HG02798 (cell line): ENCODE measurements around the gene BRCA2.

Source experiments
- ATAC-seq: cut with Tn5 transposase; IDR thresholded peaks from one replicate; pipeline ENCODE4 v1.9.1; 2021; ENCODE audit warnings: mild to moderate bottlenecking; ENCODE audit not compliant: unreplicated experiment, poor library complexity

The BRCA2 gene

DNA sequence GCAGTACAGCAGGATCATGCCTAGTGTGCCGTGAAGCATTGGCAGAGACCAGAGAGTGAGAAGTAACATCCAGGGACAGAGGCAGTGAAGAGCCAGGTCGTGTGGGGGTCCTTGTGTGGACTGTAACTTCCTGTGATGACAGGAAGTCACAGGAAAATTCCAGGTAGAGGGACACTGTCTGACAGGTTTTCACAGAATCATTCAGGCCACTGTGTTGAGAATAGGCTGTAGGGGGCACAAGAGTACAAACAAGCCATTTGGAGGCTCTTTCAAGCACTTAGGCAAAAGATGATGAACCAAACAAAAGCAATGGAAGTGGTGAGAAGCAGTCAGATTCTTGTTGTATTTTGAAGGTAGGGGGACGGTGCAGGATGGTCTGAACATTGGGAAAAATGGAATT lies 66.2 kb downstream of the BRCA2 start:
- ATAC-seq, result no peak

- ATAC-seq, result no peak
These were observed 68.7 kb downstream of the BRCA2 start for GRCh38 chr13:32383836-32384618.

GRCh38 chr13:32384702-32385101 lies 69.4 kb downstream of the BRCA2 start:
- ATAC-seq, result no peak

DNA sequence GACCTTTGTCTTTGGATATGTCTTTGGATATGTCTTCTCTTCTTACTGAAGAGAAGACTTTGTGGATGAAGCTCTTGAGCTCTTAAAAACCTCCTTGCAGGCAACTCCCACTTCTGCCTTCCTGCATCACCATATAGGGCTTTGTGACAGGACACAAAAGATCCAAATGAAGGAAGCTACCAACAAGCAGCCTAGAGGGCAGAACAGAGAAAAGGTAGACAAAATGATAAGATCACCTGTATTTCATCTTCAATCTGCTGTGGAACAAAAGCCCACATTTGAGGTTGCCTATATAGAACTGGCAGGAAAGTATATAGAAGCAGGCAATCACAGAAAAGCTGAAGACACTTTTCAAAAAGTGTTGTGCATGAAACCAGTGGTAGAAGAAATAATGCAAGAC lies 70.1 kb downstream of the BRCA2 start:
- ATAC-seq, result no peak

DNA sequence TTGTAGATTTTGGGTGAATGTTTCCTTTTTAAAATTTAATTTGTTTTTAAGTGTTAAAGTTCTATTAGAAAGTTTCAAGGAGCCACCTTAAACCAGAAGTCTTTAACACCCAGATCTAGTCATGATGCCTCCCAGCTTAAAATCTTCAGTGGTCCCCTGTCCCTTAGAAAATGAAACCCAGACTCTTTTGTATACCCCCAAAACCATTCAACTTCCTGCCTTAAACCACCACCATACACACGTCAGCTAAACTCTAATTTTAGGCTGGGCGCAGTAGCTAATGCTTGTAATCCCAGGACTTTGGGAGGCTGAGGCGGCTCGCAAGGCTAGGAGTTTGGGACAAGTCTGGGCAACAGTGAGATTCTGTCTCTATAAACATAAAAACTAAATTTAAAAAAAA lies 74.7 kb downstream of the BRCA2 start:
- ATAC-seq, result peak; percentile 51

DNA sequence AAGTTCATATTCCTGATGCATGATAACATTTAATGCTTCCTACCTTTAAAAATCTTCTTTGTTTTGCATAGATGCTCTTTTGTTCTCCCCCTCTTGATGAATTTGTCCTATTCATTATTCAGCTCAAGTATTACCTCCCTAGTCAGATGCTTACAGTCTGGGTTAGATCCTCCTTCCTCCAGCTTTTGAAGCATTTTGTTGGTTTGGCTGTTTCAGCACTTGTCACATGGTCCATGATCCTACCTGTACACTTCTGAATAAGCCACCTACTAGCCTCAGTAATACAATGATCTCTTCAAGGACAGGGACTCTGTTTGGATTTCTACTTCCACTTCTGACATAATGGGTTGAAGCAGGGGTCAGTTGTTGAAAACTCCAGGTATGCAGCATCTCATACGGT lies 75.2 kb downstream of the BRCA2 start:
- no peak for ATAC-seq

- ATAC-seq, result no peak
These were observed 75.9 kb downstream of the BRCA2 start for GRCh38 chr13:32391101-32391619.

- no peak for ATAC-seq
These were observed 87.8 kb downstream of the BRCA2 start for GRCh38 chr13:32403108-32403507.

GRCh38 chr13:32407854-32408253 lies 92.5 kb downstream of the BRCA2 start:
- ATAC-seq, result peak; percentile 64

DNA sequence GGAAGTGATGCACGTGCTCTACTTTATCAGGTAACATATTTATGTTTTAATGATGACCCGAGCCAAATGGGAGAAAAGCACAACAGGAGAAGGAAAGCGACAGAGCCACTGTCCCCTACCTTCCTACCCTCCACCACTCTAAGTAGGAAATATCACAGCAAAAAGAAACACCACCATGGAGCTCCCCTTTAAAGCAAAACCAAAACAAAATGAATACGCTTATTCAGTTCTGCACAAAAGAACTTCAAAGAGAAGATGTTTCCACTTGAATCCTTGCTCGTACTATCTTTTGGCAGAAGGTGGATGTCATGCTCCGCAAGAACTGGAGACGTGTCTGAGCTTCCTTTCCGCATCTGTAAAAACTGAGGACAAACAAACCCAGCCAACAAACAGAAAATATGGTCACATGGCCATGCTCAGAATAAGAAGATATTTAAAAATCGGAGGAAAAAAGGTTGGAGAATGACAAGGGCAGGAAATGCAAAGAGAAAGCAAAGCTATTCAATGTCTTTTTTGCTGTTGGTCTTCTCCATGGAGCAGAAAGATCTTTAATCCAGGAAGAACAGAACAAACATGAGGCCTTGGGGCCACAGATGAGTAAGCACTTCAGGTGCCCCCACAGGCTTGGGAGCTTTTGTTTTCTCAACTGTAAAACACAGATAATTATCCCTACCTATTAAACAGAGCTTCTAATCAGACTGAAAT lies 93.1 kb downstream of the BRCA2 start:
- ATAC-seq, result peak; percentile 10

DNA sequence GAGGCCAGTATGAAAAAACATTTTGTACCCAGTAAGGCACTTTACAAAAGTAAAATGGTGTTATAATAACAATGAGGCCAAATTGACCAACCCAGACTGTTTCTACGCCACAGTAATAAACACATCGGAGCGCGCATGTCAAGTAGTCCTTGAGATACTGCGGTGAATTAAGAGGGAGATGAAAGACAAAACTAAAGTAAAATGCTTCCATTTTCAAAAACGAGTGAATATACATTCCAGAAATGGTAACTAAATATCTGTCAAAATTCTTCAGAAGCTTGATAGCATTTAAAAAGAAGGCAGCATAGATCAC lies 93.6 kb downstream of the BRCA2 start:
- ATAC-seq, result no peak

GRCh38 chr13:32409561-32410421 lies 94.5 kb downstream of the BRCA2 start:
- no peak for ATAC-seq

- ATAC-seq, result no peak
These were observed 98.0 kb downstream of the BRCA2 start for GRCh38 chr13:32413284-32413683.

DNA sequence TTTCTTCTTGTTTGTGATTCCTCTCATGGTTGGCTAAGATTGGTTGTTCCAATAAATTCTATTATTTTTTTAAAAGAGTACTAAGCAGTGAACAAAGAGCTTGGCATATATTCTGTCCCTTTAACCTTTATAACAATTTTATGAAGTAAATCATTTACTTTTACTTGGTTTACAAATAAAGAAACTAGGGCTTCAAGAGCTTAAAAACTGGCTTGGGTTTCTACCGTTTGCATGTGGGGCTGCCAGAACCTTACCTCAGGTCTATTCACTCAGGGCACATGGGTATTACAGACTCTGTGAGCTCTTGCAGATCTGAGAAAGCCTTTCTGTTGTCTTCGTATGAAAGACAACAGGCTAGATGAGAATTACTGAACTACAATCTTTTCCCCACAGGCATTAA lies 99.3 kb downstream of the BRCA2 start:
- ATAC-seq, result no peak

GRCh38 chr13:32415019-32415418 lies 99.7 kb downstream of the BRCA2 start:
- ATAC-seq, result no peak

- no peak for ATAC-seq
These were observed 102.7 kb downstream of the BRCA2 start for GRCh38 chr13:32417995-32418394.

DNA sequence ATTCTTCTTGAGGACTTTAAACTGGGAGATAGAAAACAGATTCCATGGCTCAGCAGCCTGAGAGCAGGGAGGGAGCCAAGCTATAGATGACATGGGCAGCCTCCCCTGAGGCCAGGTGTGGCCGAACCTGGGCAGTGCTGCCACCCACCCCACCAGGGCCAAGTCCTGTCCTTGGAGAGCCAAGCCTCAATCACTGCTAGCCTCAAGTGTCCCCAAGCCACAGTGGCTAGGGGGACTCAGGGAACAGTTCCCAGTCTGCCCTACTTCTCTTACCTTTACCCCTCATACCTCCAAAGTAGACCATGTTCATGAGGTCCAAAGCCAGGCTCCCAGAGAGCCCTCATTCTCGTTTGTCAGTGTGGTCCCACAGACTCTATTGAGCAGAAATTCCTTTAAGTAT lies 104.6 kb downstream of the BRCA2 start:
- no peak for ATAC-seq

GRCh38 chr13:32423592-32423991 lies 108.3 kb downstream of the BRCA2 start:
- ATAC-seq, result no peak

DNA sequence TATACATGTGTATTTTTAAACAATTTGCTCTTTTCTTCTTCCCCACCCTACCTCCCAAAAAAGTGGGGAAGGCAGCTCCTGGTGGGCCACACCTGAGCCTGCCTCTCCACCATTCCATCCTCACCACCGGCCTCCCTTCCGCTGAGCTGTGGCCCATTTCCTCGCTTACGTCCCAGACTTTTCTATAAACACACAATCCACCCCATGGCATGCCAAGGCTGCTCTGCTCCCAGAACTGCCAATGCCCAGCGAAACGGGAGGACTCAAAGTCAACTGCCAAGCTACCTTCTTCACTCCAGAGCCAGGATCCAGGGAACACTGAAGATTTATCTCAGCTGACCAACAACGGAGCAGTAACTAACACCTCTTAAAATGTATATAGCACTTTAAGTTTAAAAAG lies 109.8 kb downstream of the BRCA2 start:
- no peak for ATAC-seq

DNA sequence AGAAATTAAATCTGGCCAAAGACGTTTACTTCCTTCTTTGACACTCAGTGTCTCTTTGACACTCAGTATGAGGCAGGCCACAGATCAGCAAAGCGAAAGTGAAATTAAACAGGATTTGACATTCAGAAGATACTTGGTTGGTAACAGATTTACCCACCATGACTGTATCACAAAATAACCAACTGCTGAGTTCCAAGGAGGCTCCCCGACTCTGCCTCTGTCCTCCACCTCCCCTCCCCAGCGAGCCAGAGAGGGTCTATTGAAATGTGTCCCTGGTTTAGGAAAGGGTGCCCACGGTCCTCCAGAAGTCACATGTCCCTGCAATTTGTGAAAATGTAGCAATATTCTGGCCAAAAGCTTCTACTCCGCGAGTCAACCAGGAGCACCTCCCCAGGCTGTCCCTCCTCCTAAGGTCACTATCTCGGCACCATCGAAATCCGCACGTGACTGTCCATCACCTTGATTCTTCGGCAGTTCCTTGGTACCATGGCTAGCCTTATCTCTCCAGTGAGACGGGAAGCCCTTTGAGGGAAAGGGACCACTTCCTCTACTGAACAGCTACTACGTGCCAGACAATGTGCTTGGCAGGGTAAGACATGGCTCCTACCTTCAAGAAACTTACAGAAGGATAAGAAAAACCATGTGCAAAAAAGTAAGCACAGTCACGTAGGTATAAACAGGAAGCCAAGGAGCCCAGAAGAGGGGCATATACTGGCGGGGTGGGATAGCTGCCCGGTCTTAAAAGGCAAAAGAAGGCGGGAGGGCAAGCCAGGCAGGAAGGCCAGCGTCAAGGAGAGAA lies 111.1 kb downstream of the BRCA2 start:
- ATAC-seq, result peak; percentile 35
